Cardiac fibroblast (primary cell): ENCODE results near the gene FASTK.

Source experiments
- DNase-seq, 2 donors: peaks; one replicate each; pipeline versions ENCODE4 v3.0.0 to v3.0.0-alpha.2; 2010; ENCODE audit warnings: low read depth in 2 of 2
- H3K4me3 ChIP-seq, 2 donors: replicated peaks in 1 of 2; 1 replicate in 1 of 2; 2 replicates in 1 of 2; pipeline ENCODE4 v1.5.1; 2011; ENCODE audit warnings: low read depth in 2 of 2, low read length in 2 of 2, mild to moderate bottlenecking in 2 of 2, moderate library complexity in 1 of 2
- TF ChIP-seq, protein P1 (sequence below): IDR thresholded peaks from one replicate; pipeline ENCODE4 v1.5.1; 2011; ENCODE audit warnings: low read depth, mild to moderate bottlenecking, low read length, inconsistent platforms

FASTK gene

DNA sequence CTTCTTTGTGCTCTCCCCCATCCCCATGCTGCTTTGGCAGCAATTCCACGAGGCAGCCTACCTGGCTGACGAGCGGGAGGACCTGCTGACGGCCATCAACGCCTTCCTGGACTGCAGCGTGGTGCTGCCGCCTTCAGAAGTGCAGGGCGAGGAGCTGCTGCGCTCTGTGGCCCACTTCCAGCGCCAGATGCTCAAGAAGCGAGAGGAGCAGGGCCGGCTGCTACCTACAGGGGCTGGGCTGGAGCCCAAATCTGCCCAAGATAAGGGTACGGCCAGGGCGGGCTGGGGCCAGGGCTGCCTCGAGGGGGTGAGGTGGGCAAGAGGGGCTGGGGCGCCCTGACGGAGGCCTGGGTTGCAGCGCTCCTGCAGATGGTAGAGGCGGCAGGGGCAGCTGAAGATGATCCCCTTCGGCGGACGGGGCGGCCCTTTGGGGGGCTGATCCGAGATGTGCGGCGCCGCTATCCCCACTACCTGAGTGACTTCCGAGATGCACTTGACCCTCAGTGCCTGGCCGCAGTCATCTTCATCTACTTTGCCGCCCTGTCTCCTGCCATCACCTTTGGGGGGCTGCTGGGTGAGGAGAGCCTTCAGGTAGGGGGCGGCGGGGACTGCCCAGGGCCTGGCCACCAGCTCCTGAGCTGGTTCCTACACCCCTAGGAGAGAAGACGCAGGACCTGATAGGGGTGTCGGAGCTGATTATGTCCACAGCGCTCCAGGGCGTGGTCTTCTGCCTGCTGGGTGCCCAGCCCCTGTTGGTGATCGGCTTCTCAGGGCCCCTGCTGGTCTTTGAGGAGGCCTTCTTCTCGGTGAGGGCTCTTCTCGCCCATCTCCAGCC is 9.4 kb downstream of the FASTK start:
- no peak for DNase-seq
- TF ChIP-seq, protein P1, sequence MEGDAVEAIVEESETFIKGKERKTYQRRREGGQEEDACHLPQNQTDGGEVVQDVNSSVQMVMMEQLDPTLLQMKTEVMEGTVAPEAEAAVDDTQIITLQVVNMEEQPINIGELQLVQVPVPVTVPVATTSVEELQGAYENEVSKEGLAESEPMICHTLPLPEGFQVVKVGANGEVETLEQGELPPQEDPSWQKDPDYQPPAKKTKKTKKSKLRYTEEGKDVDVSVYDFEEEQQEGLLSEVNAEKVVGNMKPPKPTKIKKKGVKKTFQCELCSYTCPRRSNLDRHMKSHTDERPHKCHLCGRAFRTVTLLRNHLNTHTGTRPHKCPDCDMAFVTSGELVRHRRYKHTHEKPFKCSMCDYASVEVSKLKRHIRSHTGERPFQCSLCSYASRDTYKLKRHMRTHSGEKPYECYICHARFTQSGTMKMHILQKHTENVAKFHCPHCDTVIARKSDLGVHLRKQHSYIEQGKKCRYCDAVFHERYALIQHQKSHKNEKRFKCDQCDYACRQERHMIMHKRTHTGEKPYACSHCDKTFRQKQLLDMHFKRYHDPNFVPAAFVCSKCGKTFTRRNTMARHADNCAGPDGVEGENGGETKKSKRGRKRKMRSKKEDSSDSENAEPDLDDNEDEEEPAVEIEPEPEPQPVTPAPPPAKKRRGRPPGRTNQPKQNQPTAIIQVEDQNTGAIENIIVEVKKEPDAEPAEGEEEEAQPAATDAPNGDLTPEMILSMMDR: no peak
- no peak overlapping the region for H3K4me3 ChIP-seq

DNA sequence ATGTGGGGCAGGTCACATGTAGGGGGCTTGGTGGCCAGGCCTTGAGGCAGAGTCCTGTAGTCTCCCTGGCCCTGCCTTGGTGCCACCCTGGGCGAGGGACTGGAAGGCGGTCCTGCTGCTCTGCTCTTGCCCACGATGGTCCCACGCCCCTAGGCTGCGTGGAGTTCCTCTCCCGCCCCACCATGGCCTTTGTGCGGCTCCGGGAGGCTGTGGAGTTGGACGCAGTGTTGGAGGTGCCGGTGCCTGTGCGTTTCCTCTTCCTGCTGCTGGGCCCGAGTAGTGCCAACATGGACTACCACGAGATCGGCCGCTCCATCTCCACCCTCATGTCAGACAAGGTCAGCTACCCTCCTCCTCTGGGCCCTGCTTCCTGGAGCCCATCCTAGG is 10.0 kb downstream of the FASTK start:
- TF ChIP-seq, protein P1: no peak
- H3K4me3 ChIP-seq: no peak overlapping the region
- DNase-seq: no peak

DNA sequence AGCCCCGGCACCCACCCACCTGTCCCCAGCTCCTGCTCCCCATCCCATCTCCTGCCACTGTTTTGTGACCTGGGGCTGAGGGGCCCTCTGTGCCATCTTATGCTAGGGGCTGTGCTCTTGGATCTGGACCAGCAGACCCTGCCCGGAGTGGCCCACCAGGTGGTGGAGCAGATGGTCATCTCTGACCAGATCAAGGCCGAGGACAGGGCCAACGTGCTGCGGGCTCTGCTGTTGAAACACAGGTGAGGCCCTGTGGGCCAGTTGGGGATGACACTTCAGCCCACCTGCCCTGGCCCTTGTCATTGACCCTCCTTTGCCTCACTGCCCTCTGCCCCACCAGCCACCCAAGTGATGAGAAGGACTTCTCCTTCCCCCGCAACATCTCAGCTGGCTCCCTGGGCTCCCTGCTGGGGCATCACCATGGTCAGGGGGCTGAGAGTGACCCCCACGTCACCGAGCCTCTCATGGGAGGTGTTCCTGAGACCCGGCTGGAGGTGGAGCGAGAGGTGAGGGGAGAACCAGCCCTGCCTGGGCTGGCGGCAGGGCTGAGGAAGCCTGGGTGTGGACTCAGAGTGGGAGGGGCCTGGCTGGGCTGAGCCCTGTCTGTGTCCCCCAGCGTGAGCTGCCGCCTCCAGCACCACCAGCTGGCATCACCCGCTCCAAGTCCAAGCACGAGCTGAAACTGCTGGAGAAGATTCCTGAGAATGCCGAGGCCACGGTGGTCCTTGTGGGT is 10.6 kb downstream of the FASTK start:
- no peak for DNase-seq
- TF ChIP-seq, protein P1: no peak

DNA sequence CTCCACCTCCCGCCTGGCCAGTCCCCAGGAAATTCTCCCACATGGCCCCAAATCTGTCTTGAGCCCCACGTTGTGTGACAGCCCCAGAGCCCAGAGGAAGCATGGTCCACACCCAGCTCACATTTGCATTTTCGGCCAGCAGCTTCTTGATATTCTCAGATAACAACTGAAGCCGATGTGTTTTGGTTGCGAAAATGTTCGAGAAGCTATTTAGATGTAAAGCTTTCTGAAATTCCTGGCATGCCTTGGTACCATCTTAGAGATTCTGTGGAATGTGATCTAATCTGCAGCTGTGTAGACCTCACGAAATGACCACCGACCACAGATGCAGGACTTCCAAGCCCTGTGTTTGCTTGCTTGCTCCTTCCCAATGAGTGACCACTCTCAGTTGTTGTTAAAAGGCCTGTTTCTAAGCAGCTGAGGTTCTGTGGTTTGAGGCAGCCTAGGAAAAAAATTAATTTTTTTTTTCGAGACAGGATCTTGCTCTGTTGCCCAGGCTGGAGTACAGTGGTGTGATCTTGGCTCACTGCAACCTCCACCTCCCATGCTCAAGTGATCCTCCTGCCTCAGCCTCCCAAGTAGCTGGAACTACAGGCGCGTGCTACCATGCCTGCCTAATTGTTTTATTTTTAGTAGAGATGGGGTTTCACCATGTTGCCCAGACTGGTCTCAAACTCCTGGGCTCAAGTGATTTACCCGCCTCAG is 12.4 kb downstream of the FASTK start:
- DNase-seq: peak; percentile 47 to 69
- TF ChIP-seq, protein P1: no peak
- H3K4me3 ChIP-seq: no peak overlapping the region

More for the DNA sequence above, 10.6 kb downstream of the FASTK start:
- no peak overlapping the region for H3K4me3 ChIP-seq

DNA sequence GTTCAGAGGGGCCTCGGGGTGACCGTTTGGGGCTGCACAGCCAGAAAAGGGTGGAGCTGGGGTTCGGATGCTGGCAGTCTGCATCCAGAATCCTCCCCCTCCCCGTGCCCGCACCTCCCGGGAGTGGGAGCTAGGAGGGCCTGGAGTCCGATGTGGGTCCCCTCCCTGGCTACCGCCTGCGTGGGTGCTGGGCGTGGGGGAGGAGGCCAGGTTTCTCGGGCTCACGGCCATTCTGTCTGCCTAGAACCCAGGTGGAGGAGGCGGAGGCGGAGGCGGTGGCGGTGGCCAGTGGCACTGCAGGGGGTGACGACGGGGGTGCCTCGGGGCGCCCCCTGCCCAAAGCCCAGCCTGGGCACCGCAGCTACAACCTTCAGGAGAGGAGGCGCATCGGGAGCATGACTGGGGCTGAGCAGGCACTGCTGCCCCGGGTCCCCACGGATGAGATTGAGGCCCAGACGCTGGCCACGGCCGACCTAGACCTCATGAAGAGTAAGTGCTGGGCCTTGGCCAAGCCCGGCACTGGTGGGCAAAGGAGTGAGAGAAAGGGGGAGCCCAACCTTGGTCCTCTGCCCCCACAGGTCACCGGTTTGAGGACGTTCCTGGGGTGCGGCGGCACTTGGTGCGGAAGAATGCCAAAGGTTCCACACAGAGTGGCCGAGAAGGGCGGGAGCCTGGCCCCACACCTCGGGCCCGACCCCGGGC is 14.2 kb downstream of the FASTK start:
- DNase-seq: no peak
- no peak overlapping the region for H3K4me3 ChIP-seq
- TF ChIP-seq, protein P1: no peak

DNA sequence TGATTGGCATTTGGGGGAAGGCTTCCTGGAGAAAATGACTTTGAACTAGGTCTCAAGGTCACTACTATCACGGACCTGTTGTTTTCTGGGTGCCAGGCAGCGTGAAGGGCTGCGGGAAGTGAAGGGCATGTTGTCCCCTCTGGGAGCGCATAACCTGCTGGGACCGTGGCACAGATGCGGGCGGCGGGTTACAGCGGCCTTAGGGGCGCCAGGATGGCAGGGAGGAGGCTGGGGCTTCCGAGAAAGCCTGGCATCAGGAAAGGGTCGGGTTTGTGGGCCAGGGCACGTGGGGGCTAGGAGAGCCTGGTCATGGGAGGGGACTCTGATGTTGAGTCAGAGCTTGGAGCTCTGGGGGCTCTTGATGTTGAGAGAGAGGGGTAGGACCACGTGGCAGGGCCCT is 15.1 kb downstream of the FASTK start:
- TF ChIP-seq, protein P1: no peak
- no peak for DNase-seq
- H3K4me3 ChIP-seq: no peak overlapping the region
